Measurements from ENCODE around the gene UGGT1.

Gene UGGT1

GRCh38 chr2:128115921-128116623, 25.1 kb downstream of the UGGT1 start:
- in situ Hi-C loops (cut with HindIII; ENCODE audit: low sequenced_read_pairs), result no loop called here
- TF ChIP-seq CTCF (IDR thresholded peaks at IDR 0.05; ENCODE audit: low read depth, low read length, missing control alignments), result no peak

DNA sequence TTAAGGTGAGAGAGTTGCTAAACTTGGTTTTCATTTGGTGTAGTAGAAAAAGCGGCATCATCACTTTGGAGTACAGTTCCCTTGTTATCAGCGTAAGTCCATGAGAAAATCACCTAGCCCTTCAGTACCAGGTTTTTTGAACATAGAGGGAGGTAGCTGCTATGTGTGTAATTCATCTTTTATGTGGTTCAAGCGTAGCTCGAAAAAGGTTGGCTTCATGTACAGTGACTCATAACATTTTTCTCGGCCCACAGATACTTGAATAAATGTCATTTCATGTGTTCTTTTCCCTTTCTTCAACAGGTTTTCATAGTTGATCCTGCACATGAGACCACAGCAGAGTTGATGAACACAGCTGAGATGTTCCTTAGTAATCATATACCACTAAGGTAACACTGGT, 43.6 kb downstream of the UGGT1 start:
- no peak overlapping the region for H3K4me3 ChIP-seq (ENCODE audit: low read depth, low read length)
- peak; percentile 24 for DNase-seq (ENCODE audit: low read depth)
- no peak for TF ChIP-seq CTCF (IDR thresholded peaks at IDR 0.05; ENCODE audit: low read depth, low read length, missing control alignments)
- in situ Hi-C loops (cut with HindIII; ENCODE audit: low sequenced_read_pairs), result no loop called here

More at GRCh38 chr2:128115921-128116623, 25.1 kb downstream of the UGGT1 start:
- DNase-seq (ENCODE audit: low read depth), result no peak
- no peak overlapping the region for H3K4me3 ChIP-seq (ENCODE audit: low read depth, low read length)

GRCh38 chr2:128137094-128137616, 46.2 kb downstream of the UGGT1 start:
- no peak for DNase-seq (ENCODE audit: low read depth)
- in situ Hi-C loops (cut with HindIII; ENCODE audit: low sequenced_read_pairs), result no loop called here
- no peak for TF ChIP-seq CTCF (IDR thresholded peaks at IDR 0.05; ENCODE audit: low read depth, low read length, missing control alignments)
- H3K4me3 ChIP-seq (ENCODE audit: low read depth, low read length), result no peak overlapping the region

GRCh38 chr2:128139624-128140023, 48.6 kb downstream of the UGGT1 start:
- in situ Hi-C loops (cut with HindIII; ENCODE audit: low sequenced_read_pairs), result no loop called here
- no peak overlapping the region for H3K4me3 ChIP-seq (ENCODE audit: low read depth, low read length)
- no peak for TF ChIP-seq CTCF (IDR thresholded peaks at IDR 0.05; ENCODE audit: low read depth, low read length, missing control alignments)
- DNase-seq (ENCODE audit: low read depth), result no peak

DNA sequence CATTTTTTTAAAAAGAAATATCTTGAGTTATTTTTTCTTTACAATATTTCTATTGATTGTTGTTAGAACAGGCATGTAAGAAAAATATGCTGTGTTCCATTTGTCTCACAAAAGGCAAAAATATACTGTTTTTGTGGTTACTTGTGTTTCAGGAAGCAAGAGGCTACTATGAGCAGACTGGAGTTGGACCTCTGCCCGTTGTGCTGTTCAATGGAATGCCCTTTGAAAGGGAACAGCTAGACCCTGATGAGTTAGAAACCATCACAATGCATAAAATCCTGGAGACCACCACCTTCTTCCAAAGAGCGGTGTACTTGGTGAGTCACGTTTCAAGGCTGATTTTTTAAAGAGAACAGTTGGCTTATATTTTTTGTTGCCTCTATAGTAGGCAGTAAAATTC, 54.7 kb downstream of the UGGT1 start:
- in situ Hi-C loops (cut with HindIII; ENCODE audit: low sequenced_read_pairs), result no loop called here
- no peak overlapping the region for H3K4me3 ChIP-seq (ENCODE audit: low read depth, low read length)
- peak; percentile 90 for DNase-seq (ENCODE audit: low read depth)
- no peak for TF ChIP-seq CTCF (IDR thresholded peaks at IDR 0.05; ENCODE audit: low read depth, low read length, missing control alignments)

DNA sequence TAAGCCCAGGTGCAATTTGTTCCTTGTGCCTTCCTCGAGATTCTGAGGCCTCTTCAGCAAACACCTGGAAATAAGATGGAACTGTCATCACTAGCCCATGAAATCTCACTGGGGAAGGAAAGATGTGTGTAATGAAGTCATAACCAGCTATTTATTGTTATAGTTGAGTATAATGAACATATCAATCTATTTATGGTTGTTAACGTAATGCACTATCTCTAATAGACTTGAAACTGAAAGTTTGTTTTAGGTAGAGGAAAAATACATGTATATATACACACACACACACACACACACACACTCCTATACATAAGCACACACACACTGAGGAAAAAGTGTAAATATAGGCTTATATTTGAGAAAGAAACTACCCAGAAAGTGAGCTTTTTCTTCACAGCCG, 62.8 kb downstream of the UGGT1 start:
- no peak for TF ChIP-seq CTCF (IDR thresholded peaks at IDR 0.05; ENCODE audit: low read depth, low read length, missing control alignments)
- no peak for DNase-seq (ENCODE audit: low read depth)
- H3K4me3 ChIP-seq (ENCODE audit: low read depth, low read length), result no peak overlapping the region
- in situ Hi-C loops (cut with HindIII; ENCODE audit: low sequenced_read_pairs), result no loop called here

Measured in astrocyte of the cerebellum (primary cell).